ENCODE results near the gene PP2D1.

GRCh38 chr3:19945969-19946831 lies 65.9 kb downstream of the PP2D1 start:
- TF ChIP-seq, protein P1, sequence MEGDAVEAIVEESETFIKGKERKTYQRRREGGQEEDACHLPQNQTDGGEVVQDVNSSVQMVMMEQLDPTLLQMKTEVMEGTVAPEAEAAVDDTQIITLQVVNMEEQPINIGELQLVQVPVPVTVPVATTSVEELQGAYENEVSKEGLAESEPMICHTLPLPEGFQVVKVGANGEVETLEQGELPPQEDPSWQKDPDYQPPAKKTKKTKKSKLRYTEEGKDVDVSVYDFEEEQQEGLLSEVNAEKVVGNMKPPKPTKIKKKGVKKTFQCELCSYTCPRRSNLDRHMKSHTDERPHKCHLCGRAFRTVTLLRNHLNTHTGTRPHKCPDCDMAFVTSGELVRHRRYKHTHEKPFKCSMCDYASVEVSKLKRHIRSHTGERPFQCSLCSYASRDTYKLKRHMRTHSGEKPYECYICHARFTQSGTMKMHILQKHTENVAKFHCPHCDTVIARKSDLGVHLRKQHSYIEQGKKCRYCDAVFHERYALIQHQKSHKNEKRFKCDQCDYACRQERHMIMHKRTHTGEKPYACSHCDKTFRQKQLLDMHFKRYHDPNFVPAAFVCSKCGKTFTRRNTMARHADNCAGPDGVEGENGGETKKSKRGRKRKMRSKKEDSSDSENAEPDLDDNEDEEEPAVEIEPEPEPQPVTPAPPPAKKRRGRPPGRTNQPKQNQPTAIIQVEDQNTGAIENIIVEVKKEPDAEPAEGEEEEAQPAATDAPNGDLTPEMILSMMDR (IDR thresholded peaks at IDR 0.05) = no peak
- TF ChIP-seq POLR2A (IDR thresholded peaks at IDR 0.05) (no peak), EP300 (IDR thresholded peaks at IDR 0.05) (no peak)

Measured in tibial nerve (tissue), 4 donors.